T-helper 9 cell (primary cell): ENCODE measurements around the gene TSPO2.
"Not testable (repeated sequence)": the region's sequence is repeated elsewhere in the genome, so short reads cannot be mapped to it uniquely, and the experiment has no call there.

Experiments
- DNase-seq: peaks from one replicate; pipeline ENCODE4 v3.0.0-alpha.2; 2020
- total RNA-seq, 2 donors: gene quantifications; one replicate each; lab custom pipeline; 2026; lab: John Stamatoyannopoulos, UW

Gene TSPO2
- 0 reads per million in 2 donors for total RNA-seq

- DNase-seq = no peak
These were observed at the start of gene TSPO2 for GRCh38 chr6:41042226-41043055. TSS of gene TSPO2 (plus strand) at chr6:41042467. CDS start at chr6:41042986, 519 bp downstream.

GRCh38 chr6:40992746-40993145 lies 49.5 kb upstream of the TSPO2 start:
- DNase-seq = no peak

GRCh38 chr6:40996591-40997233 lies 45.6 kb upstream of the TSPO2 start:
- DNase-seq = no peak

- DNase-seq = no peak
These were observed 44.9 kb upstream of the TSPO2 start for GRCh38 chr6:40997234-40997957.

- DNase-seq = no peak
These were observed 43.6 kb upstream of the TSPO2 start for GRCh38 chr6:40998661-40999060.

- DNase-seq = no peak
These were observed 42.7 kb upstream of the TSPO2 start for GRCh38 chr6:40999569-40999968.

GRCh38 chr6:41000248-41000647 lies 42.0 kb upstream of the TSPO2 start:
- no peak for DNase-seq

- no peak for DNase-seq
These were observed 40.1 kb upstream of the TSPO2 start for GRCh38 chr6:41002168-41002567.

GRCh38 chr6:41006217-41006616 lies 36.0 kb upstream of the TSPO2 start:
- peak; percentile 34 for DNase-seq

GRCh38 chr6:41006980-41007379 lies 35.3 kb upstream of the TSPO2 start:
- DNase-seq = not testable (repeated sequence)

GRCh38 chr6:41008011-41008410 lies 34.3 kb upstream of the TSPO2 start:
- DNase-seq = no peak

GRCh38 chr6:41009669-41010068 lies 32.6 kb upstream of the TSPO2 start:
- no peak for DNase-seq

GRCh38 chr6:41011673-41012072 lies 30.6 kb upstream of the TSPO2 start:
- no peak for DNase-seq

GRCh38 chr6:41013466-41014153 lies 28.7 kb upstream of the TSPO2 start:
- DNase-seq = no peak

GRCh38 chr6:41014780-41015179 lies 27.5 kb upstream of the TSPO2 start:
- DNase-seq = no peak

- DNase-seq = not testable (repeated sequence)
These were observed 26.4 kb upstream of the TSPO2 start for GRCh38 chr6:41015860-41016259.

- DNase-seq = no peak
These were observed 24.6 kb upstream of the TSPO2 start for GRCh38 chr6:41017663-41018062.

- DNase-seq = no peak
These were observed 20.4 kb upstream of the TSPO2 start for GRCh38 chr6:41021832-41022231.

GRCh38 chr6:41022294-41022693 lies 20.0 kb upstream of the TSPO2 start:
- DNase-seq = no peak

GRCh38 chr6:41023114-41023513 lies 19.2 kb upstream of the TSPO2 start:
- DNase-seq = no peak

- no peak for DNase-seq
These were observed 16.2 kb upstream of the TSPO2 start for GRCh38 chr6:41025966-41026530.

GRCh38 chr6:41027241-41027640 lies 15.0 kb upstream of the TSPO2 start:
- no peak for DNase-seq
